Smooth muscle cell (in vitro differentiated cells): ENCODE measurements around the gene PTPN21. TPM values are rescaled to one million over a fixed set of nuclear protein-coding genes. Genes with fewer than 3 reads are reported as not detected.

ENCODE experiments used
- DNase-seq: peaks from one replicate; lab custom pipeline; 2025; ENCODE audit not compliant: unreplicated experiment; lab: John Stamatoyannopoulos, UW
- H2AFZ ChIP-seq: fragments of 200-600 bp; sonication (generic); 2 replicates; pipeline ENCODE4 v1.6.0; 2016; ENCODE audit warnings: antibody characterized with exemption, low read depth, mild to moderate bottlenecking
- H3F3A ChIP-seq: fragments of 200-600 bp; sonication (generic); 2 replicates; pipeline ENCODE4 v1.6.0; 2017; ENCODE audit warnings: antibody characterized with exemption, low read depth
- H3K27ac ChIP-seq: fragments of 200-600 bp; sonication (generic); 2 replicates; pipeline ENCODE4 v1.5.1; 2016; ENCODE audit warnings: low read depth, mild to moderate bottlenecking
- H3K27me3 ChIP-seq: fragments of 200-600 bp; sonication (generic); 2 replicates; pipeline ENCODE4 v1.6.1; 2016; ENCODE audit warnings: low read depth, mild to moderate bottlenecking
- H3K36me3 ChIP-seq: fragments of 200-600 bp; sonication (generic); 2 replicates; pipeline ENCODE4 v1.5.1; 2016; ENCODE audit warnings: low read depth
- H3K4me1 ChIP-seq: fragments of 200-600 bp; sonication (generic); 2 replicates; pipeline ENCODE4 v1.5.1; 2016; ENCODE audit warnings: low read depth
- H3K4me2 ChIP-seq: fragments of 200-600 bp; sonication (generic); 2 replicates; pipeline ENCODE4 v1.6.0; 2016; ENCODE audit warnings: mild to moderate bottlenecking
- H3K4me3 ChIP-seq: fragments of 200-600 bp; sonication (generic); 2 replicates; pipeline ENCODE4 v1.5.1; 2016; ENCODE audit warnings: mild to moderate bottlenecking
- H3K79me2 ChIP-seq: fragments of 200-600 bp; sonication (generic); 2 replicates; pipeline ENCODE4 v1.6.0; 2016; ENCODE audit warnings: low read depth, mild to moderate bottlenecking
- H3K9ac ChIP-seq: fragments of 200-600 bp; sonication (generic); 2 replicates; pipeline ENCODE4 v1.6.0; 2016; ENCODE audit warnings: low read depth
- H3K9me3 ChIP-seq: fragments of 200-600 bp; sonication (generic); replicated peaks from 2 replicates; pipeline ENCODE4 v1.5.1; 2016; ENCODE audit warnings: low read depth
- H4K20me1 ChIP-seq: fragments of 200-600 bp; sonication (generic); 2 replicates; pipeline ENCODE4 v1.6.0; 2016; ENCODE audit warnings: low read depth
- WGBS: methylation state at CpG from one replicate; pipeline ENCODE4 v1.1.7; 2016; ENCODE audit warnings: low lambda C conversion rate; 5-methylcytosine and 5-hydroxymethylcytosine counted together
- polyA plus RNA-seq: library from polyadenylated mRNA; unstranded; fragments of >200 nt; fragmentation: Nextera tagmentation; extraction: Ambion mirVana; gene quantifications from 2 replicates; pipeline ENCODE4 v1.2.1, GENCODE V29; 2016
- total RNA-seq: library from RNA; depleted of rRNA; stranded (reverse); fragments of >200 nt; gene quantifications from 2 replicates; pipeline ENCODE4 v1.2.3, GENCODE V29; 2014
- TF ChIP-seq, protein P1 (sequence below): fragments of 200-600 bp; sonication (generic); IDR thresholded peaks from 2 replicates; pipeline ENCODE4 v1.5.1; 2017; ENCODE audit warnings: borderline replicate concordance, mild to moderate bottlenecking, antibody characterized with exemption; ENCODE audit not compliant: insufficient read depth, poor library complexity, severe bottlenecking

PTPN21 gene
- total and polyA plus RNA-seq, 2 experiments from 2014 or later: 8.1 to 12.2 TPM

DNA sequence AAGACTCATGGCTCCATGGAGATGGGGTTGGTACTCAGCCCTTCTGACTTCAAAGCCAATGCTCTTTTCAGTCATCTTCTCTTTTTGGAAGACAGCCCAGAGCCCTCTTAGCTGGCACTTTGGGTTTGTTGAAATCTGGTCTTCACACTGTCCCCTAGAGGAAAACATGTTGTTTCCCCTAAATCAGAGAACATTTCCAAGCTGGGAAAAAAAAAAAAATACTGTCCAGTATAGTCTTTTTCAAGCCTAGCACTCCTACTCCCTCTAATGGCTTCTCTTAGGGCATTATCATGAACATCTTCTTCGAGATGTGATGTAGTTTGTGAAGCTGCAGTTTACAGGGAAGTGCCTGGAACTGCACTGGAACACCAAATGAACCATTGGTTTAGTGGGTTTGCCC is 5.0 kb upstream of the PTPN21 start:
- Histone ChIP-seq H3K9ac (no peak overlapping the region), H3K79me2 (peaks cover 18% of the 10 kb centered on the region), H3K9me3 (no peaks in the 10 kb centered on the region), H3K36me3 (no peaks in the 10 kb centered on the region), H3K4me2 (no peak overlapping the region), H3K27ac (no peak overlapping the region), H3F3A (no peaks in the 10 kb centered on the region), H3K27me3 (no peaks in the 10 kb centered on the region), H3K4me1 (peaks cover 16% of the 10 kb centered on the region), H2AFZ (no peak overlapping the region), H3K4me3 (no peak overlapping the region), H4K20me1 (peaks cover 14% of the 10 kb centered on the region)
- no peak for DNase-seq
- 44% methylated on average over 1 of the region's 1 CpG for WGBS
- TF ChIP-seq, protein P1, sequence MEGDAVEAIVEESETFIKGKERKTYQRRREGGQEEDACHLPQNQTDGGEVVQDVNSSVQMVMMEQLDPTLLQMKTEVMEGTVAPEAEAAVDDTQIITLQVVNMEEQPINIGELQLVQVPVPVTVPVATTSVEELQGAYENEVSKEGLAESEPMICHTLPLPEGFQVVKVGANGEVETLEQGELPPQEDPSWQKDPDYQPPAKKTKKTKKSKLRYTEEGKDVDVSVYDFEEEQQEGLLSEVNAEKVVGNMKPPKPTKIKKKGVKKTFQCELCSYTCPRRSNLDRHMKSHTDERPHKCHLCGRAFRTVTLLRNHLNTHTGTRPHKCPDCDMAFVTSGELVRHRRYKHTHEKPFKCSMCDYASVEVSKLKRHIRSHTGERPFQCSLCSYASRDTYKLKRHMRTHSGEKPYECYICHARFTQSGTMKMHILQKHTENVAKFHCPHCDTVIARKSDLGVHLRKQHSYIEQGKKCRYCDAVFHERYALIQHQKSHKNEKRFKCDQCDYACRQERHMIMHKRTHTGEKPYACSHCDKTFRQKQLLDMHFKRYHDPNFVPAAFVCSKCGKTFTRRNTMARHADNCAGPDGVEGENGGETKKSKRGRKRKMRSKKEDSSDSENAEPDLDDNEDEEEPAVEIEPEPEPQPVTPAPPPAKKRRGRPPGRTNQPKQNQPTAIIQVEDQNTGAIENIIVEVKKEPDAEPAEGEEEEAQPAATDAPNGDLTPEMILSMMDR: no peak

GRCh38 chr14:88556581-88556980 is 1.8 kb upstream of the PTPN21 start:
- H3K27ac ChIP-seq: peak overlapping the region; percentile 42

DNA sequence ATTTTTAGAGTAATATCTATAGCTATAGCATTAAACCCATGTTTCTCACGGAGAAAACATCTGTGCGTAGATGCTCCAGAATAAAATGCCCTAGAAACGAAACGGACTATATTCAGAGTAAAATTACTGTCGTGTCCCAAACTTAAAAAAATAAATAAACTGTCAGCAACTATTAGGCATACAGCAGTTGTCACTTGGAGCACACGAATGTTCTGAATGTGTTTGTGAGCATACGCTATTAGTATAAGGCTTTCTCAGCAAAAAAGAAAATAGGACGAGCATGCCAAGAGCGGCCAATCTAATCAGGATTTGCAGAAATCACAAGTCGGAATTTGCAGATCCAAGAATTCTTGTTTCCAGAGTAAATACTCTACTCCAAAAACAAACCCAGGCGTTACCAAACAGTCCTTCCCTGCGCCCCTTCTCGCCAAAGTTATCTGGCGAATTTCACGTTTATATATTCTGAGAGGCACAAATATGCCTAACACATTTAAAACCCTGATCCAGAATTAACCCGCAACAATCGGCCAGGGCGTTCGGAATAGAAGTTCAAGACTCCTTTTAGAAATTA is 836 bp downstream of the PTPN21 start:
- Histone ChIP-seq H2AFZ (peak overlapping the region; percentile 93), H3K4me1 (peaks cover 23% of the 10 kb centered on the region), H3K4me3 (peak overlapping the region; percentile 93), H3K79me2 (peaks cover 47% of the 10 kb centered on the region), H3K27ac (peak overlapping the region; percentile 80), H4K20me1 (peaks cover 6% of the 10 kb centered on the region), H3K9ac (peak overlapping the region; percentile 94), H3K4me2 (peak overlapping the region; percentile 99), H3K27me3 (no peaks in the 10 kb centered on the region), H3K36me3 (peaks cover 3% of the 10 kb centered on the region), H3F3A (no peaks in the 10 kb centered on the region), H3K9me3 (no peaks in the 10 kb centered on the region)
- no peak for DNase-seq
- TF ChIP-seq, protein P1: no peak
- WGBS: 2% methylated on average over 19 of the region's 19 CpGs

More at GRCh38 chr14:88556581-88556980, 1.8 kb upstream of the PTPN21 start:
- Histone ChIP-seq H3F3A (no peaks in the 10 kb centered on the region), H3K79me2 (peaks cover 26% of the 10 kb centered on the region), H3K9ac (no peak overlapping the region), H4K20me1 (peaks cover 5% of the 10 kb centered on the region), H3K4me3 (no peak overlapping the region), H2AFZ (peak overlapping the region; percentile 49), H3K27me3 (no peaks in the 10 kb centered on the region), H3K4me1 (peaks cover 23% of the 10 kb centered on the region), H3K36me3 (no peaks in the 10 kb centered on the region), H3K4me2 (no peak overlapping the region), H3K9me3 (no peaks in the 10 kb centered on the region)
- no peak for DNase-seq
- TF ChIP-seq, protein P1: no peak
- 46% methylated on average over 3 of the region's 3 CpGs for WGBS

- TF ChIP-seq, protein P1: no peak
- Histone ChIP-seq H3K4me1 (peaks cover 23% of the 10 kb centered on the region), H3K36me3 (peaks cover 8% of the 10 kb centered on the region), H3K27ac (peak overlapping the region; percentile 10), H4K20me1 (peaks cover 10% of the 10 kb centered on the region), H3K4me3 (peak overlapping the region; percentile 93), H3K9me3 (no peaks in the 10 kb centered on the region), H3K27me3 (no peaks in the 10 kb centered on the region), H2AFZ (no peak overlapping the region), H3K4me2 (peak overlapping the region; percentile 99), H3K79me2 (peaks cover 55% of the 10 kb centered on the region), H3F3A (no peaks in the 10 kb centered on the region), H3K9ac (no peak overlapping the region)
- DNase-seq: no peak
- 91% methylated on average over 2 of the region's 2 CpGs for WGBS
These were observed 1.9 kb downstream of the PTPN21 start for GRCh38 chr14:88552876-88553275.
